ENCODE data around the gene ATG7.
"Not testable (repeated sequence)": the region's sequence is repeated elsewhere in the genome, so short reads cannot be mapped to it uniquely, and the experiment has no call there.

ATG7 gene

GRCh38 chr3:11565072-11565471 lies 292.9 kb downstream of the ATG7 start:
- H3K4me3 Mint-ChIP-seq = no peak overlapping the region
- H3K9me3 Mint-ChIP-seq = no peaks in the 10 kb centered on the region
- H3K4me1 Mint-ChIP-seq (ENCODE audit: low read depth) = no peaks in the 10 kb centered on the region
- DNase-seq (ENCODE audit: low spot score) = no peak
- peaks cover 17% of the 10 kb centered on the region for H3K36me3 Mint-ChIP-seq (ENCODE audit: low read depth)
- H3K27ac Mint-ChIP-seq = no peak overlapping the region
- H3K27me3 Mint-ChIP-seq (ENCODE audit: low read depth) = no peaks in the 10 kb centered on the region

- no peaks in the 10 kb centered on the region for H3K4me1 Mint-ChIP-seq (ENCODE audit: low read depth)
- no peaks in the 10 kb centered on the region for H3K9me3 Mint-ChIP-seq
- no peaks in the 10 kb centered on the region for H3K27me3 Mint-ChIP-seq (ENCODE audit: low read depth)
- H3K27ac Mint-ChIP-seq = no peak overlapping the region
- H3K4me3 Mint-ChIP-seq = no peak overlapping the region
- H3K36me3 Mint-ChIP-seq (ENCODE audit: low read depth) = peaks cover 17% of the 10 kb centered on the region
- DNase-seq (ENCODE audit: low spot score) = no peak
Observed at GRCh38 chr3:11565492-11565891, 293.3 kb downstream of the ATG7 start.

GRCh38 chr3:11565932-11566331 lies 293.7 kb downstream of the ATG7 start:
- DNase-seq (ENCODE audit: low spot score) = no peak
- Mint-ChIP-seq H3K36me3 (ENCODE audit: low read depth) (peaks cover 17% of the 10 kb centered on the region), H3K4me3 (no peak overlapping the region), H3K27ac (no peak overlapping the region), H3K4me1 (ENCODE audit: low read depth) (no peaks in the 10 kb centered on the region), H3K9me3 (no peaks in the 10 kb centered on the region), H3K27me3 (ENCODE audit: low read depth) (no peaks in the 10 kb centered on the region)

- Mint-ChIP-seq H3K4me1 (ENCODE audit: low read depth) (no peaks in the 10 kb centered on the region), H3K9me3 (no peaks in the 10 kb centered on the region), H3K27me3 (ENCODE audit: low read depth) (no peaks in the 10 kb centered on the region), H3K4me3 (no peak overlapping the region), H3K36me3 (ENCODE audit: low read depth) (peaks cover 17% of the 10 kb centered on the region), H3K27ac (no peak overlapping the region)
- DNase-seq (ENCODE audit: low spot score) = no peak
Observed at GRCh38 chr3:11566478-11566877, 294.3 kb downstream of the ATG7 start.

GRCh38 chr3:11566916-11567315 lies 294.7 kb downstream of the ATG7 start:
- Mint-ChIP-seq H3K36me3 (ENCODE audit: low read depth) (peaks cover 17% of the 10 kb centered on the region), H3K9me3 (no peaks in the 10 kb centered on the region), H3K27me3 (ENCODE audit: low read depth) (no peaks in the 10 kb centered on the region), H3K4me1 (ENCODE audit: low read depth) (no peaks in the 10 kb centered on the region), H3K27ac (no peak overlapping the region), H3K4me3 (no peak overlapping the region)
- no peak for DNase-seq (ENCODE audit: low spot score)

- H3K4me3 Mint-ChIP-seq = no peak overlapping the region
- DNase-seq (ENCODE audit: low spot score) = no peak
Observed at GRCh38 chr3:11567516-11568467, 295.6 kb downstream of the ATG7 start.

GRCh38 chr3:11568503-11569155 lies 296.4 kb downstream of the ATG7 start:
- no peak for DNase-seq (ENCODE audit: low spot score)
- H3K27ac Mint-ChIP-seq = no peak overlapping the region
- H3K36me3 Mint-ChIP-seq (ENCODE audit: low read depth) = peaks cover 18% of the 10 kb centered on the region
- no peaks in the 10 kb centered on the region for H3K9me3 Mint-ChIP-seq
- H3K27me3 Mint-ChIP-seq (ENCODE audit: low read depth) = no peaks in the 10 kb centered on the region
- no peaks in the 10 kb centered on the region for H3K4me1 Mint-ChIP-seq (ENCODE audit: low read depth)
- no peak overlapping the region for H3K4me3 Mint-ChIP-seq

More at GRCh38 chr3:11567516-11568467, 295.6 kb downstream of the ATG7 start:
- no peaks in the 10 kb centered on the region for H3K4me1 Mint-ChIP-seq (ENCODE audit: low read depth)
- H3K27ac Mint-ChIP-seq = no peak overlapping the region
- H3K9me3 Mint-ChIP-seq = no peaks in the 10 kb centered on the region
- peaks cover 17% of the 10 kb centered on the region for H3K36me3 Mint-ChIP-seq (ENCODE audit: low read depth)
- no peaks in the 10 kb centered on the region for H3K27me3 Mint-ChIP-seq (ENCODE audit: low read depth)

- Mint-ChIP-seq H3K27me3 (ENCODE audit: low read depth) (no peaks in the 10 kb centered on the region), H3K36me3 (ENCODE audit: low read depth) (peaks cover 14% of the 10 kb centered on the region), H3K27ac (no peak overlapping the region), H3K9me3 (no peaks in the 10 kb centered on the region), H3K4me1 (ENCODE audit: low read depth) (no peaks in the 10 kb centered on the region), H3K4me3 (no peak overlapping the region)
- DNase-seq (ENCODE audit: low spot score) = no peak
Observed at GRCh38 chr3:11569156-11569741, 297.1 kb downstream of the ATG7 start.

GRCh38 chr3:11570251-11570650 lies 298.1 kb downstream of the ATG7 start:
- no peak for DNase-seq (ENCODE audit: low spot score)
- H3K4me1 Mint-ChIP-seq (ENCODE audit: low read depth) = no peaks in the 10 kb centered on the region
- no peak overlapping the region for H3K4me3 Mint-ChIP-seq
- peaks cover 12% of the 10 kb centered on the region for H3K36me3 Mint-ChIP-seq (ENCODE audit: low read depth)
- peak overlapping the region; percentile 39 for H3K27ac Mint-ChIP-seq
- no peaks in the 10 kb centered on the region for H3K27me3 Mint-ChIP-seq (ENCODE audit: low read depth)
- H3K9me3 Mint-ChIP-seq = no peaks in the 10 kb centered on the region

GRCh38 chr3:11570789-11571495 lies 298.7 kb downstream of the ATG7 start:
- H3K9me3 Mint-ChIP-seq = no peaks in the 10 kb centered on the region
- no peaks in the 10 kb centered on the region for H3K27me3 Mint-ChIP-seq (ENCODE audit: low read depth)
- DNase-seq (ENCODE audit: low spot score) = no peak
- H3K4me3 Mint-ChIP-seq = no peak overlapping the region
- peaks cover 12% of the 10 kb centered on the region for H3K36me3 Mint-ChIP-seq (ENCODE audit: low read depth)
- no peak overlapping the region for H3K27ac Mint-ChIP-seq
- no peaks in the 10 kb centered on the region for H3K4me1 Mint-ChIP-seq (ENCODE audit: low read depth)

- not testable (repeated sequence) for H3K4me1 Mint-ChIP-seq (ENCODE audit: low read depth); H3K27me3 Mint-ChIP-seq (ENCODE audit: low read depth); H3K36me3 Mint-ChIP-seq (ENCODE audit: low read depth); H3K9me3 Mint-ChIP-seq; DNase-seq (ENCODE audit: low spot score); H3K4me3 Mint-ChIP-seq
- peak overlapping the region; percentile 24 for H3K27ac Mint-ChIP-seq
Observed at GRCh38 chr3:11572660-11573059, 300.5 kb downstream of the ATG7 start.

GRCh38 chr3:11574981-11575669 lies 302.9 kb downstream of the ATG7 start:
- DNase-seq (ENCODE audit: low spot score) = no peak
- Mint-ChIP-seq H3K36me3 (ENCODE audit: low read depth) (peaks cover 11% of the 10 kb centered on the region), H3K4me3 (no peak overlapping the region), H3K27ac (no peak overlapping the region), H3K9me3 (no peaks in the 10 kb centered on the region), H3K27me3 (ENCODE audit: low read depth) (no peaks in the 10 kb centered on the region), H3K4me1 (ENCODE audit: low read depth) (peaks cover 2% of the 10 kb centered on the region)

GRCh38 chr3:11575677-11576076 lies 303.5 kb downstream of the ATG7 start:
- no peaks in the 10 kb centered on the region for H3K9me3 Mint-ChIP-seq
- H3K36me3 Mint-ChIP-seq (ENCODE audit: low read depth) = peaks cover 15% of the 10 kb centered on the region
- peaks cover 4% of the 10 kb centered on the region for H3K4me1 Mint-ChIP-seq (ENCODE audit: low read depth)
- no peak overlapping the region for H3K27ac Mint-ChIP-seq
- no peaks in the 10 kb centered on the region for H3K27me3 Mint-ChIP-seq (ENCODE audit: low read depth)
- no peak overlapping the region for H3K4me3 Mint-ChIP-seq
- DNase-seq (ENCODE audit: low spot score) = no peak
